ENCODE results near the gene MED12L.

GRCh38 chr3:151379083-151379734 lies 293.7 kb downstream of the MED12L start:
- TF ChIP-seq ZFP30 (CRISPR knock-in tag; IDR thresholded peaks at IDR 0.05) (no peak), ARNTL (CRISPR knock-in tag; IDR thresholded peaks at IDR 0.05; ENCODE audit: borderline replicate concordance, low read depth) (no peak), ZFP3 (CRISPR knock-in tag; IDR thresholded peaks at IDR 0.05) (no peak)
